Astrocyte (in vitro differentiated cells and primary cell): Measurements from ENCODE around the gene PLEKHG1. TPM values are rescaled to one million over a fixed set of nuclear protein-coding genes. Genes with fewer than 3 reads are reported as not detected.

Source experiments
- DNase-seq: peaks from one replicate; pipeline ENCODE4 v3.0.0-alpha.2; 2010; ENCODE audit warnings: low read depth
- FAIRE-seq: peaks from 2 replicates; lab custom pipeline; 2011; peaks lifted over from hg19 to GRCh38; lab: Jason Lieb, UNC
- H2AFZ ChIP-seq: 2 replicates; pipeline ENCODE4 v1.6.0; 2012; ENCODE audit warnings: low read depth, low read length, inconsistent platforms
- H3K27ac ChIP-seq: 2 replicates; pipeline ENCODE4 v1.5.1; 2011; ENCODE audit warnings: low read depth, low read length, inconsistent platforms
- H3K27me3 ChIP-seq: 2 replicates; pipeline ENCODE4 v1.6.0; 2011; ENCODE audit warnings: low read length, inconsistent platforms; ENCODE audit not compliant: insufficient read depth
- H3K36me3 ChIP-seq: 2 replicates; pipeline ENCODE4 v1.5.1; 2011; ENCODE audit warnings: low read length, inconsistent platforms; ENCODE audit not compliant: insufficient read depth
- H3K4me1 ChIP-seq: 2 replicates; pipeline ENCODE4 v1.5.1; 2011; ENCODE audit warnings: low read length, inconsistent platforms; ENCODE audit not compliant: insufficient read depth
- H3K4me2 ChIP-seq: 2 replicates; pipeline ENCODE4 v1.6.0; 2012; ENCODE audit warnings: low read length, inconsistent platforms
- H3K4me3 ChIP-seq: 2 replicates; pipeline ENCODE4 v1.5.1; 2011; ENCODE audit warnings: low read depth, mild to moderate bottlenecking, low read length, inconsistent platforms; ENCODE audit not compliant: insufficient read depth
- H3K79me2 ChIP-seq: 2 replicates; pipeline ENCODE4 v1.6.0; 2012; ENCODE audit warnings: mild to moderate bottlenecking, low read length, inconsistent platforms; ENCODE audit not compliant: insufficient read depth
- H3K9ac ChIP-seq: 2 replicates; pipeline ENCODE4 v1.6.0; 2012; ENCODE audit warnings: mild to moderate bottlenecking, low read length, inconsistent platforms
- H3K9me3 ChIP-seq: 2 replicates; pipeline ENCODE4 v1.5.1; 2012; ENCODE audit warnings: low read depth, mild to moderate bottlenecking, low read length, inconsistent platforms; ENCODE audit not compliant: insufficient read depth
- H4K20me1 ChIP-seq: 2 replicates; pipeline ENCODE4 v1.6.0; 2012; ENCODE audit warnings: low read length, inconsistent platforms; ENCODE audit not compliant: insufficient read depth
- H3K27ac Mint-ChIP-seq: one replicate; pipeline ENCODE4 v1.8.0; 2021; ENCODE audit warnings: mild to moderate bottlenecking, mixed read lengths; ENCODE audit not compliant: unreplicated experiment
- H3K27me3 Mint-ChIP-seq: one replicate; pipeline ENCODE4 v1.8.0; 2021; ENCODE audit warnings: low read depth, mixed read lengths; ENCODE audit not compliant: unreplicated experiment
- H3K36me3 Mint-ChIP-seq: one replicate; pipeline ENCODE4 v1.8.0; 2021; ENCODE audit warnings: low read depth, mixed read lengths; ENCODE audit not compliant: unreplicated experiment
- H3K4me1 Mint-ChIP-seq: one replicate; pipeline ENCODE4 v1.8.0; 2021; ENCODE audit warnings: low read depth, mixed read lengths; ENCODE audit not compliant: unreplicated experiment
- H3K4me3 Mint-ChIP-seq: one replicate; pipeline ENCODE4 v1.8.0; 2021; ENCODE audit warnings: mild to moderate bottlenecking, moderate library complexity, mixed read lengths; ENCODE audit not compliant: unreplicated experiment
- H3K9me3 Mint-ChIP-seq: one replicate; pipeline ENCODE4 v1.8.0; 2021; ENCODE audit warnings: mild to moderate bottlenecking, mixed read lengths; ENCODE audit not compliant: unreplicated experiment
- CTCF ChIP-seq: IDR thresholded peaks from 2 replicates; pipeline ENCODE4 v1.5.1; 2011; ENCODE audit warnings: low read depth, mild to moderate bottlenecking, inconsistent platforms, low read length, moderate library complexity; ENCODE audit not compliant: insufficient read depth
- EZH2 ChIP-seq: IDR thresholded peaks from 2 replicates; pipeline ENCODE4 v1.6.1; 2012; ENCODE audit warnings: mild to moderate bottlenecking, low read length, inconsistent platforms; ENCODE audit not compliant: insufficient read depth
- total RNA-seq: library from RNA; stranded (reverse); gene quantifications from 2 replicates; pipeline ENCODE4 v1.2.1, GENCODE V29; 2021

The PLEKHG1 gene
- total RNA-seq, 1 donor from 2014 or later: 12.1 TPM

- DNase-seq (no peak), FAIRE-seq (no peak)
- Histone ChIP-seq H4K20me1 (no peaks in the 10 kb centered on the region), H3K27ac (no peak overlapping the region), H3K9me3 (no peaks in the 10 kb centered on the region), H3K9ac (no peak overlapping the region), H2AFZ (no peak overlapping the region), H3K4me3 (no peak overlapping the region), H3K4me1 (no peaks in the 10 kb centered on the region), H3K79me2 (no peaks in the 10 kb centered on the region), H3K27me3 (peaks cover 3% of the 10 kb centered on the region), H3K4me2 (no peak overlapping the region), H3K36me3 (no peaks in the 10 kb centered on the region)
- H3K36me3 Mint-ChIP-seq: no peaks in the 10 kb centered on the region
- H3K9me3 Mint-ChIP-seq: peaks cover 2% of the 10 kb centered on the region
- H3K4me1 Mint-ChIP-seq: peaks cover 1% of the 10 kb centered on the region
- TF ChIP-seq EZH2: no peak
- no peak for TF ChIP-seq CTCF
- no peak overlapping the region for H3K27ac Mint-ChIP-seq
- peaks cover 4% of the 10 kb centered on the region for H3K27me3 Mint-ChIP-seq
- H3K4me3 Mint-ChIP-seq: no peak overlapping the region
These were observed 16.3 kb downstream of the PLEKHG1 start for GRCh38 chr6:150615967-150616366.

GRCh38 chr6:150616586-150616985, 16.9 kb downstream of the PLEKHG1 start:
- Mint-ChIP-seq H3K4me1 (peaks cover 1% of the 10 kb centered on the region), H3K4me3 (no peak overlapping the region), H3K9me3 (peaks cover 2% of the 10 kb centered on the region), H3K27me3 (peaks cover 4% of the 10 kb centered on the region), H3K27ac (no peak overlapping the region), H3K36me3 (no peaks in the 10 kb centered on the region)
- Histone ChIP-seq H3K27me3 (peaks cover 3% of the 10 kb centered on the region), H2AFZ (no peak overlapping the region), H4K20me1 (no peaks in the 10 kb centered on the region), H3K9me3 (no peaks in the 10 kb centered on the region), H3K4me1 (no peaks in the 10 kb centered on the region), H3K4me2 (no peak overlapping the region), H3K27ac (no peak overlapping the region), H3K79me2 (no peaks in the 10 kb centered on the region), H3K36me3 (no peaks in the 10 kb centered on the region), H3K9ac (no peak overlapping the region), H3K4me3 (no peak overlapping the region)
- no peak for DNase-seq
- FAIRE-seq: no peak
- no peak for TF ChIP-seq EZH2
- no peak for TF ChIP-seq CTCF

GRCh38 chr6:150617062-150617461, 17.4 kb downstream of the PLEKHG1 start:
- H3K27me3 Mint-ChIP-seq: peaks cover 4% of the 10 kb centered on the region
- no peak overlapping the region for H3K4me3 Mint-ChIP-seq
- H3K4me1 Mint-ChIP-seq: peaks cover 1% of the 10 kb centered on the region

More at GRCh38 chr6:150617062-150617461, 17.4 kb downstream of the PLEKHG1 start:
- Histone ChIP-seq H3K4me1 (no peaks in the 10 kb centered on the region), H3K9ac (no peak overlapping the region), H3K79me2 (no peaks in the 10 kb centered on the region), H3K9me3 (no peaks in the 10 kb centered on the region), H2AFZ (no peak overlapping the region), H3K36me3 (no peaks in the 10 kb centered on the region), H3K4me3 (no peak overlapping the region), H3K4me2 (no peak overlapping the region), H3K27me3 (peaks cover 3% of the 10 kb centered on the region), H4K20me1 (no peaks in the 10 kb centered on the region), H3K27ac (no peak overlapping the region)
- TF ChIP-seq CTCF (no peak), EZH2 (no peak)
- peaks cover 2% of the 10 kb centered on the region for H3K9me3 Mint-ChIP-seq
- DNase-seq (no peak), FAIRE-seq (no peak)
- no peaks in the 10 kb centered on the region for H3K36me3 Mint-ChIP-seq
- no peak overlapping the region for H3K27ac Mint-ChIP-seq
